Transverse colon (tissue), 4 donors: Measurements from ENCODE around the gene DTNA. TPM values are rescaled to one million over a fixed set of nuclear protein-coding genes. Genes with fewer than 3 reads are reported as not detected.

ENCODE experiments used
- DNase-seq: peaks from one replicate; pipeline ENCODE4 v3.0.0-alpha.2; 2019
- H3K27ac ChIP-seq, 4 donors: fragments of 200-600 bp; sonication (generic); 2 replicates each; pipeline ENCODE4 v1.5.1; 2016 to 2018; ENCODE audit warnings: inconsistent platforms in 4 of 4
- H3K27me3 ChIP-seq: fragments of 200-600 bp; sonication (generic); 2 replicates; pipeline ENCODE4 v1.5.1; 2017; ENCODE audit warnings: inconsistent platforms
- H3K36me3 ChIP-seq, 4 donors: fragments of 200-600 bp; sonication (generic); 2 replicates each; pipeline ENCODE4 v1.5.1; 2017 to 2019; ENCODE audit warnings: inconsistent platforms in 4 of 4
- H3K4me1 ChIP-seq, 4 donors: fragments of 200-600 bp; sonication (generic); 2 replicates each; pipeline ENCODE4 v1.5.1; 2017 to 2020; ENCODE audit warnings: inconsistent platforms in 4 of 4
- H3K4me3 ChIP-seq, 4 donors: fragments of 200-600 bp; sonication (generic); 1 replicate in 1 of 4; 2 replicates in 3 of 4; pipeline versions ENCODE4 v1.5.1 to v1.6.1; 2017 to 2019; ENCODE audit warnings: inconsistent platforms in 4 of 4
- H3K9me3 ChIP-seq, 2 donors: fragments of 200-600 bp; sonication (generic); 2 replicates each; pipeline ENCODE4 v1.5.1; 2017 to 2019; ENCODE audit warnings: inconsistent platforms in 2 of 2
- EP300 ChIP-seq: sonication (generic); formaldehyde crosslinking; IDR thresholded peaks from one replicate; pipeline ENCODE4 v1.6.1; 2017; ENCODE audit warnings: antibody characterized with exemption, low read depth
- POLR2A ChIP-seq: fragments of 450-650 bp; IDR thresholded peaks from one replicate; pipeline ENCODE4 v1.6.1; 2016; ENCODE audit warnings: antibody characterized with exemption, mild to moderate bottlenecking, moderate library complexity
- POLR2AphosphoS5 ChIP-seq, 3 donors: sonication (generic); formaldehyde crosslinking; IDR thresholded peaks; one replicate each; pipeline ENCODE4 v1.6.1; 2016; ENCODE audit warnings: antibody characterized with exemption in 3 of 3
- WGBS, 2 donors: methylation state at CpG; one replicate each; pipeline ENCODE4 v1.1.5; 2018; ENCODE audit warnings: low coverage in 1 of 2; 5-methylcytosine and 5-hydroxymethylcytosine counted together
- in situ Hi-C, 4 donors: fragments of 200-750 bp; cut with MboI; loops; one replicate each; pipeline versions ENCODE4 v1.15.0 to v1.15.1; 2017; ENCODE audit warnings: low sequenced_read_pairs in 3 of 4, low pct_ligation_motif_present in 1 of 4, low pct_unique_long_range_greater_than_20kb in 1 of 4
- intact Hi-C: fragments of 100-400 bp; cut with DNase I; formaldehyde crosslinking; loops from one replicate; pipeline ENCODE4 v1.15.1; 2023; ENCODE audit warnings: low total_unique reads
- total RNA-seq, 4 donors: library from RNA; depleted of rRNA; stranded (reverse); fragments of >200 nt; gene quantifications; one replicate each; pipeline ENCODE4 v1.1.0, GENCODE V29; 2016
- TF ChIP-seq, protein P1 (sequence below), 5 experiments: fragments of 200-600 bp in 3 of 5; fragments of 450-650 bp in 2 of 5; sonication (generic) in 3 of 5; IDR thresholded peaks; 1 replicate in 2 of 5; 2 replicates in 3 of 5; pipeline ENCODE4 v1.5.1; 2016 to 2017; ENCODE audit warnings: antibody characterized with exemption in 5 of 5, inconsistent platforms in 3 of 5, mild to moderate bottlenecking in 2 of 5, moderate library complexity in 1 of 5

DTNA gene
- total RNA-seq, 4 donors from 2014 or later = 8.9 to 74.4 (median 15.1) TPM

DNA sequence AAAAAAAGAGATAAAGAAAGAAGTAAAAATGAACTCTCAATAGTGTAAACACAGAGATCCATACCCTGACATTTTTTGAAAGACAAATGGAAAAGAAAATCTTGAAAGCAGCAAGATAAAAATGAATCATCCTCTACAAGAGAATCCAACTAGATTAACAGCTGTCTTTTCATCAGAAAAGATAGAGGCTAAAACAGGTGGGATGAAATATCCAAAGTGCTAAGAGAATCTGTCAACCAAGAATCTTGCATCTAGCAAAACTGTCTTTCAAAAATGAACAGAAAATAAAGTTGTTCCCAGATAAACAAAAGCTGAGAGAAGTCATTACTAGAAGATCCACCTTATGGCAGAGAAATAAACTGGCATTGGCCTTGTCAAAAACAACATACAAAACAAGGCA lies 213.8 kb downstream of the DTNA start:
- Histone ChIP-seq H3K27ac (no peak overlapping the region), H3K4me1 (peaks cover 0 to 5% (median under 1%) of the 10 kb centered on the region in 4 donors), H3K27me3 (no peaks in the 10 kb centered on the region), H3K4me3 (no peak overlapping the region), H3K36me3 (no peaks in the 10 kb centered on the region), H3K9me3 (no peaks in the 10 kb centered on the region)
- TF ChIP-seq POLR2AphosphoS5 (IDR thresholded peaks at IDR 0.05) = no peak
- no peak for TF ChIP-seq POLR2A
- no peak for TF ChIP-seq EP300
- TF ChIP-seq, protein P1, sequence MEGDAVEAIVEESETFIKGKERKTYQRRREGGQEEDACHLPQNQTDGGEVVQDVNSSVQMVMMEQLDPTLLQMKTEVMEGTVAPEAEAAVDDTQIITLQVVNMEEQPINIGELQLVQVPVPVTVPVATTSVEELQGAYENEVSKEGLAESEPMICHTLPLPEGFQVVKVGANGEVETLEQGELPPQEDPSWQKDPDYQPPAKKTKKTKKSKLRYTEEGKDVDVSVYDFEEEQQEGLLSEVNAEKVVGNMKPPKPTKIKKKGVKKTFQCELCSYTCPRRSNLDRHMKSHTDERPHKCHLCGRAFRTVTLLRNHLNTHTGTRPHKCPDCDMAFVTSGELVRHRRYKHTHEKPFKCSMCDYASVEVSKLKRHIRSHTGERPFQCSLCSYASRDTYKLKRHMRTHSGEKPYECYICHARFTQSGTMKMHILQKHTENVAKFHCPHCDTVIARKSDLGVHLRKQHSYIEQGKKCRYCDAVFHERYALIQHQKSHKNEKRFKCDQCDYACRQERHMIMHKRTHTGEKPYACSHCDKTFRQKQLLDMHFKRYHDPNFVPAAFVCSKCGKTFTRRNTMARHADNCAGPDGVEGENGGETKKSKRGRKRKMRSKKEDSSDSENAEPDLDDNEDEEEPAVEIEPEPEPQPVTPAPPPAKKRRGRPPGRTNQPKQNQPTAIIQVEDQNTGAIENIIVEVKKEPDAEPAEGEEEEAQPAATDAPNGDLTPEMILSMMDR (IDR thresholded peaks at IDR 0.05) = no peak
- in situ Hi-C loops (no loop called here), intact Hi-C loops (no loop called here)
- no peak for DNase-seq

DNA sequence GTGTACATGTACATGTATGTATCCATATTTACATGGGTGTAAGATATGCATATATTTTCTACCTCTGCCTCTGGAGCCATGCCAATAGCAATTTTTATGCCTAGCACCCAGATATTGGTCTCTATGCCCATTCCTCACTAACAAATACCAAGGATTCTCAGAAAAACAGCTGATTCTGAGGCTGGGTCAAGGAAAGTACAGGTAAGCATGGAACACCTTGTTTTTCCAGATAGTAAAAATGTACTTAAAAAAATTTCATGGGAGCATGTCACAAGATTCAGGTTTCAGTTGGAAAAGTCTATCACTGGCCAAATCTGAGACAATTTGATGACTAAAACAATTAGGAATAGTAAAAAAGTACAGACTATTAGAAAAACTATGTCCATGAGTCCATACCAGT lies 216.6 kb downstream of the DTNA start:
- intact Hi-C loops (no loop called here), in situ Hi-C loops (no loop called here)
- DNase-seq = no peak
- peaks cover 0 to 13% (median 5%) of the 10 kb centered on the region in 4 donors for H3K4me1 ChIP-seq
- H3K27me3 ChIP-seq = no peaks in the 10 kb centered on the region
- no peaks in the 10 kb centered on the region for H3K36me3 ChIP-seq
- no peaks in the 10 kb centered on the region for H3K9me3 ChIP-seq
- TF ChIP-seq, protein P1 (IDR thresholded peaks at IDR 0.05) = no peak
- TF ChIP-seq POLR2AphosphoS5 (IDR thresholded peaks at IDR 0.05) = no peak
- TF ChIP-seq POLR2A = no peak
- TF ChIP-seq EP300 = no peak
- H3K27ac ChIP-seq = no peak overlapping the region
- H3K4me3 ChIP-seq = no peak overlapping the region

DNA sequence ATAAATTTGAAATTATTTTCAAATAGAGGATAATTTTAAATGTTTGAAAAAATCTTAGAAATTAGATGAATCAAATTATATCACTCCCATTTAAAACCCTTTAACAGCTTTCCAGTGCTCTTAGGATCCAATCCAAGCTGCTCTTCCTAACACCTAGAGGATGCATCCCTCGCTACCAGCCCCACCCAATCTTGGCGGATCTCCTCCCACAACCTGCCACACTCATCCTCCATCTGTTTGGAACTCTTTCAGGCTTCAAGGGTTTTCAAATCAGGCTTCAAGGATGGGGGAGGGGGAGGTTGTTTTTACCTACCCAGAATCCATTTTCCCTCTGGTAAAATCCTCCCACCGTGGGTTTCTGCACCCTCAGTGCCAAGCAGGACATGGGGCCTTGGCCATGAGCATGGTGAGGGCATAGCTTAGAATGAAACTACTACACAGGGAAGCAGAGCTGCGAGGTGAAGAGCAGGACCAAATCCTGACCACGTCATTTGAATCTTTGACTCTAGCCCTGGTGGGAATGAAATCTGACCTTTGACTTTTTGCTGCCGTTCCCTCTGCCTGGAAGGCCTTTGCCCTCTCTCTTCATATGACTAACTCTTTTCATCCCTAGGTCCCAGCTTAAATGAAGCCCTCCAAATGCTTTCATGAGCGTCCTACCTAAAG lies 218.1 kb downstream of the DTNA start:
- no peak overlapping the region for H3K4me3 ChIP-seq
- DNase-seq = no peak
- WGBS, 2 donors = 65 to 68% methylated on average over 5 to 7 of the region's 7 CpGs
- no peaks in the 10 kb centered on the region for H3K36me3 ChIP-seq
- no peak overlapping the region for H3K27ac ChIP-seq
- H3K9me3 ChIP-seq = no peaks in the 10 kb centered on the region
- H3K27me3 ChIP-seq = no peaks in the 10 kb centered on the region
- H3K4me1 ChIP-seq = peaks cover 0 to 13% (median 5%) of the 10 kb centered on the region in 4 donors
- TF ChIP-seq, protein P1 (IDR thresholded peaks at IDR 0.05) = no peak
- no peak for TF ChIP-seq POLR2A
- no peak for TF ChIP-seq POLR2AphosphoS5 (IDR thresholded peaks at IDR 0.05)
- no peak for TF ChIP-seq EP300
- intact Hi-C loops = no loop called here
- in situ Hi-C loops = no loop called here

DNA sequence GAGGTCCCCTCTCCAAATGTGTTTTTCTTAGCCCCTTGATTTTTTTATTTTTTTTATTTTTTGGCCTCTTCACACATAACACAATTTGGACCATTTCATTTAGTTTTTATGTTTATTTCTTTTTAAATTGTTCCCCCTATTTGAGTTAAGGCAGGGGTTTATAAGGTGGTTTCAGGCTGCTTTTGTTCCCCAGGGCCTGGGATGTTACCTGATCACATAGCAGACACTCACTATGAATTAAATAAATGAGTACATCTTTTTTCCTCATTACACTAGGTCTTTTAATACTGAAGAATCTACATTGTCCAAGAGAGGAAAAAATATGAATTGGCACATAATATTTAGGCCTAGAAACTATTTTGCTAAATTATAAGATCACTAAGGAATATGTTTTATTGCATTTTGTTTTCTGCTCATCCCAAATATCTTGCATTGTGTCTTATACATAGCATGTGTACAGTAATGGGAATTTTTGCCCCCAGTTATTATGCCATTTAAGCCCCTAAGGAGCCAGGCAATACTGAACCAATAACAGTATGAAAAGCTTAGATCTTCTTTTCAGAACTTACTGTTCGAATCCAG lies 218.7 kb downstream of the DTNA start:
- peaks cover 0 to 13% (median 5%) of the 10 kb centered on the region in 4 donors for H3K4me1 ChIP-seq
- no peaks in the 10 kb centered on the region for H3K27me3 ChIP-seq
- WGBS, 2 donors = 0 to 37% methylated on average over 1 of the region's 1 CpG
- intact Hi-C loops = no loop called here
- H3K9me3 ChIP-seq = no peaks in the 10 kb centered on the region
- in situ Hi-C loops = no loop called here
- DNase-seq = no peak
- no peak overlapping the region for H3K4me3 ChIP-seq
- no peak for TF ChIP-seq POLR2AphosphoS5 (IDR thresholded peaks at IDR 0.05)
- TF ChIP-seq EP300 = no peak
- no peak for TF ChIP-seq POLR2A
- TF ChIP-seq, protein P1 (IDR thresholded peaks at IDR 0.05) = no peak
- no peak overlapping the region for H3K27ac ChIP-seq
- no peaks in the 10 kb centered on the region for H3K36me3 ChIP-seq
